ENCODE results near the gene FSTL3.

The FSTL3 gene

GRCh38 chr19:645912-646778 is 30.0 kb upstream of the FSTL3 start:
- no peak for DNase-seq (ENCODE audit: low read depth)

DNA sequence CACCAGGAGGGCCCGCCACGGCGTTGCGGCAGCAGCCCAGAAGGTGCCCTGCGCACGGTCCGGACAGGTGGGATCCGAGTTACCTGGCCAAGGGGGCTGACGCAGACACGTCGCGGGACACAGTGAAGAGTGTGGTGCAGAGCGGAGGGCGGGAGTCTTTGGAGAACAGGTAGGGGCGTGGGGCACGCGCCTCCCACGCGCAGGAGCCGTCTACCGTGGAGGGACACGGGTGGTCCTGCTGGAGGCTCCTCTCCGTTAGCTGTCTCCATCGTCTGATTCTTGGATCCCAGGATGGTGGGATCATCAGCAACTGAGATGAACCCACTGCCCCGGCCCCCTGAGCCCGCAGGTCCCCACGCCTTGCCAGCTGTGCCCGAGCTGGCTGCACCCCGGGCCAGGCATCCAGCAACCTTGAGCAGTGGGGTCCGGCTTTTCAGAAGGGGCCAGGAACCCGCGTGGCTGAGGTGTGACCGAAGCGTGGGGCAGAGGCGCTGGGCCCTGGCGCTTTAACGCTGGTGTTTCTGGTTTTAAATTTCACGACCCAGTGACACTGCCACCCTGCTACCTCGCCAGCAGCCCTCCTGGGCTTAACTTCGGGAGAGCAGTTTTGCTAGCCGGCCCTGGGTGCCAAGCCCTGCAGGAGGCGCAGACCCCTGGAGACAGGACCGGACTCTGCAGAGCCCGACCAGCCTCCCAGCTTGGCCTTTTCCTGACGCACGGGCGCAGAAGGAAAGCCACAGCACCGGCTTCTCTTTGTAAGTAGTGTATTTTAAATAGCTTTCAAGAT is 29.2 kb upstream of the FSTL3 start:
- DNase-seq (ENCODE audit: low read depth): no peak

GRCh38 chr19:647566-648284 is 28.5 kb upstream of the FSTL3 start:
- no peak for DNase-seq (ENCODE audit: low read depth)

DNA sequence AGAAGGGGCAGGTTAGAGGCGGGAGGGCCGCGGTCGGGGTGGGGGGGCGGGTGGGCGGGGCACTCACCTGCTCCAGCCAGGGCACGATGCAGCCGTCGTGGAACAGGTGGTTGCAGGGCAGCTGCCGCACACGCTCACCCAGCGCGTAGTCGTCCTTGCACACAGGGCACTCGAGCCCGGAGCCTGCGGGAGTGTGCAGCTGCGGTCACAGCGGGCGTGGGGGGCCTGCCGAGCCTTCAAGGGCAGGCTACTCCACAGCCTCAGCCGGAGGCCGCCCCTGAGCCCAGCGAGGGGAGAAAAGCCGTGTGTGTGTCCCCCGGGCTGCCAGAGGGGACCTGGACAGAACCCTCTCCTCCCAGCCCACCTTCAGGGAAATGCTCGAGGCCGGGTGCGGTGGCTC is 27.9 kb upstream of the FSTL3 start:
- no peak for DNase-seq (ENCODE audit: low read depth)

GRCh38 chr19:648904-649801 is 27.0 kb upstream of the FSTL3 start:
- no peak for DNase-seq (ENCODE audit: low read depth)

DNA sequence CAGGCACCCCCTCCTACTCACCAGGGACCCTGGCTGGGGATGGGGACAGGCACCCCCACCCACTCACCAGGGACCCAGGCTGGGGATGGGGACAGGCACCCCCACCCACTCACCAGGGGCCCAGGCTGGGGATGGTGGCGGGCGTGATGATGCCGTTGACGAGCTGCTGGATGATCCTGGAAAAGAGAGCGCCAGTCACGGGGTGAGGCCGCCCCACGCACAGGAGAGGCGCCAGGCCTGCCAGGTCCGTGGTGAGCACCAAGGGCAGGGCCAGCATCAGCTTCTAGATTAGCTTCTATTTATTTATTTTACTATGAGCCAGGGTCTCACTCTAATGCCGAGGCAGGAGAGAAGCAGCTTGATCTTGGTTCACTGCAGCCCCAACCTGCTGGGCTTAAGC is 26.1 kb upstream of the FSTL3 start:
- no peak for DNase-seq (ENCODE audit: low read depth)

DNA sequence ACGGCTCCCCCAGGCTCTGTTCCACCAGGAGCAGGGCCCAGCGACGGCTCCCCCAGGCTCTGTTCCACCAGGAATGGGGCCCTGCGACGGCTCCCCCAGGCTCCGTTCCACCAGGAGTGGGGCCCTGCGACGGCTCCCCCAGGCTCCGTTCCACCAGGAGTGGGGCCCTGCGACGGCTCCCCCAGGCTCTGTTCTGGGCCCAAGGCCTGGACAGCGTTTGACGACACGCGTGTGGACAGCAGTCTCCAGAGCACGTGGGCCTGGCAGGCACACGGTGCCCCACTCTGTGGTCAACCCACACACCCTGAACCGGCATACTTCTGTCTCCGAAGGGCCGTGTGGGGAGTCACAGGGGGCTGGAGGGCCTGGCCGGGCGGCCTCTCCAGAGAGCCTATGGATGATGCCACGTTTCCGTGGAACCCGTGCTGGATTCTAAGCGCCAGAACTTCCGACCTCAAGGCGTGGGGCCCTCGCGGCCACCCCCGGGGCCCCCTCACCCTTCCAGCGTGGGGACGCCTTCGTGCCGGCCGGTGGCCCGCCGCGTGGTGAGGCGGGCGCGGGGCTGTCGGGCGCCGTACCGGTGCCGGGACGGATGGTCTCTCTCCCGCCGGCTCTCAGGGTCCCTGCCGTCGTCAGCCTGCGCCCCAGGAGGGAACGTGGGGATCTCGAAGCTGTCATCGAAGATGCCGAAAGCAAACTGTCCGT is 24.9 kb upstream of the FSTL3 start:
- no peak for DNase-seq (ENCODE audit: low read depth)

DNA sequence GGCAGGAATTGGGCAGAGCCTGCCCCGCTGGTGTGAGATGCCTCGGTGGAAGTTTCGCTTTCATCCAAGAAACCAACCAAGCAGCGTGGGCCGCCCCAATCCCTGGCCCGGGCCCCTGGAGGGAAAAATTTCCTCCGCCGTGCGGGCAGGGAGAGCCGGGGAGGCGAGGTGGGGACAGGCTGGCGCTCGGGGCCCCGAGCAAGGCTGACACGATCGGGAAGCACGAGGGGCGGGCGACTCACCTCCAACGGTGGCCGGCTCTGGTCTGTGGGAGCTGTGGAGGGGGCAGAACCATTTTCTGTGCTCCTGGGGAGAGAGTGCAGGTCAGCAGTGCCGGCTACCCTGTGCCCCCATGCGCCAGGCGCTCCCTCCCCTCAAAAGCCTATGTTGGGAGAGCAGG is 24.2 kb upstream of the FSTL3 start:
- no peak for DNase-seq (ENCODE audit: low read depth)

GRCh38 chr19:652467-653389 is 23.5 kb upstream of the FSTL3 start:
- no peak for DNase-seq (ENCODE audit: low read depth)

DNA sequence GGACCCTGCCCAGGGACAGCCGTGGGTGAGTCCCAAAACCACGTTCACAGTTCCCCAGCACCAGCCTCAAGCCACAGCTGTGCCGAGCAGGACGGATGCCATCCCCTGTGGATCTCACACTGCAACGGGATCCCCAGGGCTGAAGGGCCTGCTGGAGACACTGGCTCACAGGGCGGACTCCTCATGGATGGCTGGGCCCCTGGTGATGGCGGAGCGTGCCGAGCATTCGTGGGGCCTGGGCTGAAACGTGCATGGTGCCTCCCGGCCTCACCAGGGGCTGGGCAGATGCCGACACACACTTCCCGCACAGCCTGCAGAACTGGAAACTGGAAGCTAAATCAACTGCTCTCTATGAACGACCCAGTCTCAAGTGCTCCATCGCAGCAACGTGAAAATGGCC is 22.8 kb upstream of the FSTL3 start:
- DNase-seq (ENCODE audit: low read depth): no peak

DNA sequence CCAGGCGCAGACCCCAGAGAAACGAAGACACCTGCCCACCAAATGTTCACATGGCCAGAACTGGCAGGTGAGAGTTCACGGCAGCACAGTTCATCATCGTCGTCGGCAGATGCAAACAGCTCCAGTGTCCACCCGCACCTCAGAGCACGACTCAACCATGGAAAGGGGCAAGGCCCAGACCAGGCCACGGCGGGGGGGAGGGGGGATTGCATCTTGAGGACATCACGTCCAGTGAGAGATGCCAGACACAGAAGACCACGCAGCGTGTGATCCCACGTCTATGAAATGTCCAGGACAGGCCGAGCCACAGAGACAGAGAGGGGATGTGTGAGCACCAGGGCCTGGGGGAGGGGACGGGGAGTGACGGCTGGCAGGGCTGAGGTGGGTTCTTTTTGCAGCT is 20.5 kb upstream of the FSTL3 start:
- DNase-seq (ENCODE audit: low read depth): no peak

DNA sequence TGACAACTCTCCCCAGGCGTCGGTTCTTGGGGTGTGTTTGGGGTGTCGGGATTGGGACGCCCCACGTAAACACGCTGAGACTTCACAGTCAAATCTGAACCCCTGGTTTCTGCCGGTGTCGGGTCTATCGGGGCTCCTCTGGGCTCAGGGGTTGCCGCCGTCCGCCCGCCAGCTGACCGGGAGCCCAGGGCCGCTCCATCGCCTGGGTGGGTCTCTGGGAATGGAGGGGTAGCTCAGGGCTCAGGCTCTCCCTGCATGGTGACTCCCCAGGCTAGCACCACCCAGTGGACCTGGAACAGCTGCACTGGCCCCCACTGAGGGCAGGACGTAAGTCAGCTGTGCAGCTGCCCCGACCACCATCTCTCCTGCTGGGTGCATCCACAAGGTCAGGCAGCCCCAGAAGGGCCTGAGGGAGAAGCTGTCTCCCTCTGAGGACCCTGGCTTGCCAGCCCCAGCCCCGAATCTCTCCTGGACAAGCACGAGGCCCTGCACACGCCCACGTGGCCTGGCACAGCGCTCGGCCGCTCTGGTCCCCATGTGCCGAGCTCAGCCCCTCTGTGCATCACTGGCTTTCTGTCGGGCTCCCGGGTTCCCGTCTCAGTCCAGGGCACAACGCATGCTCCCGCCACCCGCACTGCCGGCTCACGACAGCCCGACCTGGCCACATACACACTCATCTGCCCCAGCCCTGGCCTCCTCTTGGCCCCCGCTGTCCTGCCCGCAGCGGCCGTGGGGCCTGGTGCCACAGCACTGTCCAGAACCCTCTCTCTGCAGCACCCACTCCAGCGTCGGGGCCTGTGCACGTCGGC is 19.2 kb upstream of the FSTL3 start:
- no peak for DNase-seq (ENCODE audit: low read depth)

- no peak for DNase-seq (ENCODE audit: low read depth)
These were observed 18.6 kb upstream of the FSTL3 start for GRCh38 chr19:657611-658010.

GRCh38 chr19:658059-658839 is 17.9 kb upstream of the FSTL3 start:
- DNase-seq (ENCODE audit: low read depth): no peak

DNA sequence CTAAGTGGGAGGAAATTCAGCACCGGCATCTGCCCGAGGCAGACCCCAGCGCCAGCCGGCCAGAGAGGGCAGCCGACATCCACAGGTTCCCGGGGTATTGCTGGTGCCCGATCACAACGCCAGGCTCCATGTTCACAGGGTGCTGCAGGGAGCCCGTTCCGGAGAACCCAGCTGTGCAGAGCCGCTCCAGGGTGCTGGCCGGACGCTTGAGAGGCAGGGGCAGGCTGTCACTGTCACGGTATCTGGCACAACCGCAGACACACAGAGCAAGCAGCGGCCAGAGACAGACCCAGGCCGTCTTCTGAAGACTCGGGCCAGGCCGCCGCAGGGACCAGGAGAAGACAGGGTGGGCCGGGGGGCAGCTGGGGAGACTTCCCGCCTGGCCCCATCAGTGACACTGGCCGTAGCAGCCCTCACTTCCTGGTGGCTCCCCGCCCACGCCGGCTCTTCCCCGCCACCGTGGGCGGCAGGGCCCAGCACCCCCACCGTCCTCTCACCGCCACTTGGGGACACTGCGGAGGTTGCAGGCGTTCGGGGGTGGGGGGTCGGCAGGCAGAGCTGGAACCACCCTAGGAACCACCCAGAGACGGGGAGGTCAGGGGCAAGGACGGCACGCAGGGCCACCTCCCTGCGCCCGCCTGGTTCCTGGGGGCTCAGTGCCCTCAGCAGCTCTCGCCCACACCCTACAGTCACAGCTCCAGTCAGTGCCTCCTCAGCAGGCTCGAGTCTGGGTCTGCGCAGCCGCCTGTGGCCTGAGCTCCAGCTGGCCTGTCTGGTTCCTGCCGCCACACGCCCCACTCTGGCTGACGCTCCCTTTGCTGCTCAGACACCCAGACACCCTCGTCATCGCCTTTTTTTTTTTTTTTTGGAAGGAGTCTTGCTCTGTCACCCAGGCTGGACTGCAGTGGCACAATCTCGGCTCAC is 17.0 kb upstream of the FSTL3 start:
- DNase-seq (ENCODE audit: low read depth): no peak

DNA sequence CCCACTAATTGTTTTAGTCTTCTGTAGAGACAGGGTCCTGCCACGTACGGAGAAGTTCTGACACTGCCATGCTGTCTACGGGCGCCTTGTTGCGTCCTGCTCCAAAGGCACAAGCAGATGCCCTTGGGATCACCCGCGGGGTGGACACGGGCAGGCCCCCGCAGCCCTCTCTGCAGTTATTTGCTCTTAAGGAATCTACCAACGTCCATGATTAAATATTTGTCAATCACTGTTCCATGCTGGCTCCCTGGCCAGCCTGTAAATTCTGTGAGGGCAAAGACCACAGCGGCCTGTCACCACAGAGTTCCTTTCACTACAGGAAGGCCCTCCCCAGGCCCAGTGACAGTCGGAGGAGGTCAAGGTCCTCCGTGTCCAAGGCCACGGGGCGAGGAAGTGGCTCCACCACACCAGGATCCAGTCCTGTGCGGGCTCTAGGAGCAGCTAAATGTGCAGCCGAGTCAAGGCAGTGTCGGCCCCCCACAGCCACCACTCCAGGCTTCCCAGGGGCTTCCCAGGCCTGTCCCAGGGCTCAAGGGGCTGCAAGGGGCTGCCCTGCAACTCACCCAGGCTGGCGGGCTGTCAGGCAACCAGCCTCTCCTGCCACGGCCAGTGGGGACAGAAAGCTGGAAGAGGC is 15.3 kb upstream of the FSTL3 start:
- DNase-seq (ENCODE audit: low read depth): no peak
